Endodermal cell (in vitro differentiated cells): ENCODE measurements around the gene COG5. TPM values are rescaled to one million over a fixed set of nuclear protein-coding genes. Genes with fewer than 3 reads are reported as not detected.
A peak's percentile ranks its signal among the peaks of the same experiment; 100 is the strongest.

Experiments
- DNase-seq: peaks from one replicate; pipeline ENCODE4 v3.0.0-alpha.2; 2017
- H3K27ac ChIP-seq: 2 replicates; pipeline ENCODE4 v1.5.1; 2013; ENCODE audit warnings: mild to moderate bottlenecking, low read depth, low read length, moderate library complexity
- H3K27me3 ChIP-seq: 2 replicates; pipeline ENCODE4 v1.6.1; 2013; ENCODE audit warnings: mild to moderate bottlenecking, low read length, moderate library complexity; ENCODE audit not compliant: insufficient read depth, control insufficient read depth, poor library complexity, severe bottlenecking
- H3K36me3 ChIP-seq: 2 replicates; pipeline ENCODE4 v1.7.0; 2013; ENCODE audit warnings: mild to moderate bottlenecking, low read length, moderate library complexity; ENCODE audit not compliant: control insufficient read depth, insufficient read depth
- H3K4me1 ChIP-seq: one replicate; pipeline ENCODE4 v1.7.0; 2013; ENCODE audit warnings: low read length; ENCODE audit not compliant: control insufficient read depth, insufficient read depth
- H3K4me3 ChIP-seq: 2 replicates; pipeline ENCODE4 v1.5.1; 2013; ENCODE audit warnings: mild to moderate bottlenecking, low read length, moderate library complexity
- H3K9ac ChIP-seq: 2 replicates; pipeline ENCODE4 v1.6.1; 2013; ENCODE audit warnings: mild to moderate bottlenecking, low read length, moderate library complexity; ENCODE audit not compliant: poor library complexity, severe bottlenecking; ENCODE audit errors: extremely low read depth
- H3K9me3 ChIP-seq: 2 replicates; pipeline ENCODE4 v1.6.1; 2013; ENCODE audit warnings: mild to moderate bottlenecking, low read length, moderate library complexity; ENCODE audit not compliant: control insufficient read depth
- H3K27ac Mint-ChIP-seq: 2 replicates; pipeline ENCODE4 v1.8.0; 2020; ENCODE audit warnings: mixed read lengths
- H3K27me3 Mint-ChIP-seq: 2 replicates; pipeline ENCODE4 v1.8.0; 2021; ENCODE audit warnings: mild to moderate bottlenecking, mixed read lengths; ENCODE audit not compliant: insufficient read depth
- H3K36me3 Mint-ChIP-seq: 2 replicates; pipeline ENCODE4 v1.8.0; 2020; ENCODE audit warnings: low read depth, mixed read lengths
- H3K4me1 Mint-ChIP-seq: 2 replicates; pipeline ENCODE4 v1.8.0; 2020; ENCODE audit warnings: mixed read lengths
- H3K4me3 Mint-ChIP-seq: 2 replicates; pipeline ENCODE4 v1.8.0; 2020; ENCODE audit warnings: mild to moderate bottlenecking, moderate library complexity, mixed read lengths
- H3K9me3 Mint-ChIP-seq: 2 replicates; pipeline ENCODE4 v1.8.0; 2020; ENCODE audit warnings: mild to moderate bottlenecking, mixed read lengths
- CTCF ChIP-seq: fragments of 200-600 bp; sonication (generic); conservative IDR thresholded peaks from 2 replicates; pipeline ENCODE4 v1.5.0; 2021; ENCODE audit warnings: antibody characterized with exemption, mild to moderate bottlenecking
- WGBS, 2 experiments: methylation state at CpG; one replicate each; pipeline versions ENCODE4 v1.1.5 to v1.1.7; 2013; ENCODE audit warnings: missing lambda C conversion rate in 2 of 2, mixed read lengths in 1 of 2; ENCODE audit not compliant: insufficient coverage in 1 of 2, insufficient read length in 1 of 2; 5-methylcytosine and 5-hydroxymethylcytosine counted together
- total RNA-seq, 2 donors: library from RNA; stranded (reverse); fragmentation: NEBNext Ultra II Directional in 1 of 2; extraction: Animal tissue kit (Norgen Biotek cat#: 25700) in 1 of 2; gene quantifications; 2 replicates in 1 of 2; 3 replicates in 1 of 2; pipeline ENCODE4 v1.2.1, GENCODE V29; 2021

The COG5 gene
- total RNA-seq, 2 donors from 2014 or later, result 25.5 to 34.7 TPM

GRCh38 chr7:107166736-107167426 lies 396.8 kb downstream of the COG5 start:
- H3K36me3 Mint-ChIP-seq, result peaks cover 4% of the 10 kb centered on the region
- DNase-seq, result no peak
- H3K27ac Mint-ChIP-seq, result peak overlapping the region; percentile 100
- Histone ChIP-seq H3K27ac (peak overlapping the region; percentile 91), H3K27me3 (no peaks in the 10 kb centered on the region), H3K36me3 (no peaks in the 10 kb centered on the region), H3K9me3 (no peaks in the 10 kb centered on the region), H3K9ac (peak overlapping the region; percentile 95), H3K4me3 (peak overlapping the region; percentile 89), H3K4me1 (no peaks in the 10 kb centered on the region)
- peak overlapping the region; percentile 97 for H3K4me3 Mint-ChIP-seq
- TF ChIP-seq CTCF, result no peak
- WGBS, 2 experiments, result 51 to 67% methylated on average over 1 to 2 of the region's 5 CpGs
- H3K4me1 Mint-ChIP-seq, result peaks cover 5% of the 10 kb centered on the region
- H3K9me3 Mint-ChIP-seq, result no peaks in the 10 kb centered on the region
- no peaks in the 10 kb centered on the region for H3K27me3 Mint-ChIP-seq

- 81 to 86% methylated on average over 2 to 3 of the region's 3 CpGs for WGBS, 2 experiments
- Mint-ChIP-seq H3K4me3 (no peak overlapping the region), H3K36me3 (no peaks in the 10 kb centered on the region), H3K9me3 (no peaks in the 10 kb centered on the region), H3K4me1 (peaks cover 3% of the 10 kb centered on the region), H3K27ac (no peak overlapping the region), H3K27me3 (no peaks in the 10 kb centered on the region)
- Histone ChIP-seq H3K9me3 (no peaks in the 10 kb centered on the region), H3K4me1 (no peaks in the 10 kb centered on the region), H3K9ac (no peak overlapping the region), H3K36me3 (no peaks in the 10 kb centered on the region), H3K27me3 (no peaks in the 10 kb centered on the region), H3K4me3 (no peak overlapping the region), H3K27ac (no peak overlapping the region)
- TF ChIP-seq CTCF, result no peak
- no peak for DNase-seq
Observed at GRCh38 chr7:107165341-107165740, 398.4 kb downstream of the COG5 start.

DNA sequence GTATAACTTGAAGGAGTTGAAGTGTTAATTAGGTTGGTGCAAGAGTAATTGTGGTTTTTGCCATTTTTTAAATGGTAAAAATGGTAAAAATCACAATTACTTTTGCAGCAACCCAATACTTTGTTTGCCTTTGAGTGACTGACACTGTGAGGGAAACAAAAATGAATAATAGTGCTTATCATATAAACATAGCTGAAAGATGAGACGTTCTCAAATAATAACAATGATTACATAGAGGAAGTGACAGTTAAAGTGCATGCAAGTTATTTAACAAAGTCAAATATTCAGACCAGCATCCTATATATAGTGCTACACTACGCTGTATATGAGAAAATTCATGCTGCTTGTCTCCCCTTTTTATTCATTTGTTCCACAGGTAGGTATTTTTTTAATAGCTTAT lies 399.6 kb downstream of the COG5 start:
- DNase-seq, result no peak
- Mint-ChIP-seq H3K27me3 (no peaks in the 10 kb centered on the region), H3K36me3 (no peaks in the 10 kb centered on the region), H3K4me3 (no peak overlapping the region), H3K27ac (no peak overlapping the region), H3K4me1 (peaks cover 1% of the 10 kb centered on the region), H3K9me3 (no peaks in the 10 kb centered on the region)
- H3K9me3 ChIP-seq, result no peaks in the 10 kb centered on the region
- WGBS, 2 experiments, result 83% methylated on average over 2 of the region's 2 CpGs; no CpG with 5 or more reads in 1 of the 2 experiments
- TF ChIP-seq CTCF, result no peak
- no peaks in the 10 kb centered on the region for H3K27me3 ChIP-seq
- H3K4me1 ChIP-seq, result no peaks in the 10 kb centered on the region
- no peak overlapping the region for H3K4me3 ChIP-seq
- H3K27ac ChIP-seq, result no peak overlapping the region
- no peak overlapping the region for H3K9ac ChIP-seq
- no peaks in the 10 kb centered on the region for H3K36me3 ChIP-seq
